ENCODE data around the gene HMGA1.

The HMGA1 gene

GRCh38 chr6:34288581-34288980 lies 51.9 kb downstream of the HMGA1 start:
- no peak for DNase-seq (ENCODE audit: low read depth in 3 of 3)

GRCh38 chr6:34289137-34289536 lies 52.5 kb downstream of the HMGA1 start:
- DNase-seq (ENCODE audit: low read depth in 3 of 3) = no peak

- DNase-seq (ENCODE audit: low read depth in 3 of 3) = no peak
Observed at GRCh38 chr6:34292954-34293353, 56.3 kb downstream of the HMGA1 start.

- DNase-seq (ENCODE audit: low read depth in 3 of 3) = peak in 1 of 3 experiments; percentile 4
Observed at GRCh38 chr6:34295721-34296120, 59.0 kb downstream of the HMGA1 start.

Data from stimulated activated CD4-positive, alpha-beta T cell treated with anti-CD3 and anti-CD28 coated beads, TNF-alpha, amount 100 ng/mL, for 24 hours (primary cell).